HG03045 (cell line): Measurements from ENCODE around the gene UBAC1.

Experiments
- ATAC-seq: cut with Tn5 transposase; IDR thresholded peaks from one replicate; pipeline ENCODE4 v1.9.1; 2021; ENCODE audit warnings: mild to moderate bottlenecking, moderate library complexity; ENCODE audit not compliant: unreplicated experiment

Gene UBAC1

GRCh38 chr9:135887585-135888050 is 73.6 kb downstream of the UBAC1 start:
- peak; percentile 43 for ATAC-seq

- no peak for ATAC-seq
Measured at GRCh38 chr9:135887021-135887507, 74.1 kb downstream of the UBAC1 start.

GRCh38 chr9:135886147-135886981 is 74.8 kb downstream of the UBAC1 start:
- no peak for ATAC-seq

- ATAC-seq = no peak
Measured at GRCh38 chr9:135885100-135885853, 75.9 kb downstream of the UBAC1 start.

- no peak for ATAC-seq
Measured at GRCh38 chr9:135884328-135885035, 76.7 kb downstream of the UBAC1 start.

GRCh38 chr9:135883410-135884089 is 77.6 kb downstream of the UBAC1 start:
- ATAC-seq = no peak
